HG03175 (cell line): ENCODE results near the gene TUT1.
"Not testable (repeated sequence)": the region's sequence is repeated elsewhere in the genome, so short reads cannot be mapped to it uniquely, and the experiment has no call there.

ENCODE experiments used
- ATAC-seq: cut with Tn5 transposase; IDR thresholded peaks from one replicate; pipeline ENCODE4 v1.9.1; 2021; ENCODE audit warnings: mild to moderate bottlenecking, moderate library complexity; ENCODE audit not compliant: unreplicated experiment

The TUT1 gene, protein sequence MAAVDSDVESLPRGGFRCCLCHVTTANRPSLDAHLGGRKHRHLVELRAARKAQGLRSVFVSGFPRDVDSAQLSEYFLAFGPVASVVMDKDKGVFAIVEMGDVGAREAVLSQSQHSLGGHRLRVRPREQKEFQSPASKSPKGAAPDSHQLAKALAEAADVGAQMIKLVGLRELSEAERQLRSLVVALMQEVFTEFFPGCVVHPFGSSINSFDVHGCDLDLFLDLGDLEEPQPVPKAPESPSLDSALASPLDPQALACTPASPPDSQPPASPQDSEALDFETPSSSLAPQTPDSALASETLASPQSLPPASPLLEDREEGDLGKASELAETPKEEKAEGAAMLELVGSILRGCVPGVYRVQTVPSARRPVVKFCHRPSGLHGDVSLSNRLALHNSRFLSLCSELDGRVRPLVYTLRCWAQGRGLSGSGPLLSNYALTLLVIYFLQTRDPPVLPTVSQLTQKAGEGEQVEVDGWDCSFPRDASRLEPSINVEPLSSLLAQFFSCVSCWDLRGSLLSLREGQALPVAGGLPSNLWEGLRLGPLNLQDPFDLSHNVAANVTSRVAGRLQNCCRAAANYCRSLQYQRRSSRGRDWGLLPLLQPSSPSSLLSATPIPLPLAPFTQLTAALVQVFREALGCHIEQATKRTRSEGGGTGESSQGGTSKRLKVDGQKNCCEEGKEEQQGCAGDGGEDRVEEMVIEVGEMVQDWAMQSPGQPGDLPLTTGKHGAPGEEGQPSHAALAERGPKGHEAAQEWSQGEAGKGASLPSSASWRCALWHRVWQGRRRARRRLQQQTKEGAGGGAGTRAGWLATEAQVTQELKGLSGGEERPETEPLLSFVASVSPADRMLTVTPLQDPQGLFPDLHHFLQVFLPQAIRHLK

DNA sequence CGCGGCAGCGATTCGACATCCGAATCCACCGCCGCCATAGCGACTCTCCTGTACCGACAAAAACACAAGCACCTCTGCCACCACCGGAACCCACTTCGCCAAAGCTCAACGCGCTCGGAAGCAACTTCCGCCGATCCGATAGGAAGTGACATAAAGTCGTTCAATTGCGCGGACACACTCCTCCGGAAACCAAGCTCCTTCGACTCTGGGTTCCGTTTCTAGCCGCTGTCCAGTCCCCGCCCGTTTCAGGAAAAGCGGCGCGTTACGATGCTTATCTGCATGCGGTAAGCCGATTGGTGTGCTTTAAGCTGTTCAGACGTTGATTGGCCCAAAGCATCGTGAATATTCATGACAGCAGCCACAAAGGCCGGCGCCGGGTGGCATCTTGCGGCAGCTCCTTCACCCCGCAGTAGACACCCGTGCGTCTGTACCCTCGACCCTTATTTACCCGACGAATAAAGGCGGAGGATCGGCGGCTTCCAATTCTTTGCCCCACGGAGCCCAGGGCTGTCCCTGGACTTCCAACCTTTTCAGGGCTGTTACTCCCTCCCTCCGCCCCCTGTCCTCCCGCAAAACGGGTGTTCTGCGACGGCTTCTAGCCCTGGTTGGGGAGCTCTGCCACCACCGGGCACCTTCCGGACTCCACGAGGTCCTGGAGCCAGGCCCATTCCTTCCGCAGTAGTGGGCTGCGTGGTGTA, at the start of gene TUT1:
TSS of gene TUT1 (minus strand) at position 76 of the 698 bp plus-strand sequence. CDS start at position 38, 38 bp downstream.
- ATAC-seq = peak; percentile 90

DNA sequence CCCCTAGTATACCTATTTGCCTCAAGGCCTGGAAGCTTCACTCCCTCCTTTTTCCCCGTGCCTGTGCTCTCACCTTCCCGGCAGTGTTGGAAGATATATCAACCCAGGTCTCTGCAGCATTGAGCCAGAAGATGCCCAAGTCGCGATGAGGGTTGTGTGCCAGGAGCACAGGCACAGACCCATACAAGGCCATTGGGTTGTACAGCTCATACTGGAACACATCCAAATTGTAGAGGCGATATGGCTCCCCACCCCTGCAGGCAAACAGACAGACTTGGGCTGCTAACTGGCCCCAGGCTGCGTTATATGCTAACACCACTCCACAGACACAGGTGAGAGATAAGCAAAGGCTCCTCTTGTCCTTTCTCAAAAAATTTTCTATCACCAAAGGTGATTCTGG, 41.2 kb upstream of the TUT1 start:
- no peak for ATAC-seq

DNA sequence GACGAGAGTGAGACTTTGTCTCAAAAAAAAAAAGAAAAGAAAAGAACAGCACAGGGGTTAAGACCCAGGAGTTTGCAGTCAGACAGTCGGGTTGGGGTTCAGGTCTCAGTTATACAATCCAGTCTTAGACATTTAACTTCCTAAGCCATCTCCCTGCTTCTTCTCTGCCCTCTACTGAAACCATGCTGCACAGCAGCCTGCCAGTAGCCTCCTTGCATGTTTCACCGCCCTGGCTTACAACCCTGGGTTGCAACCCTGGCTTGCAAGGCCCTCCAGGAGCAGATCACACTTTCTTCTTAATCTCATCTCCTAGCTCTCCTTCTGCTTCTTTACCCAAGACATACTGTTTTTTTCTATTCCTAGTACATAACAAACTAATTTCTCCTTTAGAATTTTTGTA, 36.4 kb upstream of the TUT1 start:
- ATAC-seq = no peak

DNA sequence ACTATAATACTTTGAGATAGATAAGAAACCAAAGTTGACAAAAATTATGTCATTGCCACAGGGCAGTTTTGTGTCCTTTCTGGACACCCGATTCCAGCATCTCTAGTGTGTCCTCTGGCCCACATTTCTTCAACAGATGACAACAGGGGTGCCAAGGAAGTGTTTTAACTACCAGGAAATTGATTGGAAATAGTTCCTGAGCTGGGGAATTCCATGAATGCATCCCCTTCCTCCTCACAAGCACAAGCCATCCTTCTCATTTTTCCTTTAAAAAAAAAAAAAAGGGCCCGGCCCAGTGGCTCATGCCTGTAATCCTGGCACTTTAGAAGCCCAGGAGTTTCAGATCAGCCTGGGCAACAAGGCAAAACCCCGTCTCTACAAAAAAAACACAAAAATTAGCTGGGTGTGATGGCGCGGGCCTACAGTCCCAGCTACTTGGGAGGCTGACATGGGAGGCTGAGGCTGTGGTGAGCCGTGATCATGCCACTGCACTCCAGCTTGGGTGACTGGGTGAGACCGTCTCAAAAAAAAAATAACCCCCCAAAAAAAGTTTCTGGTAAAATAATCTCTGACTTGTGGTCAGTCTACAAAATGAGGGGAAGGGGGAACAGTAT, 31.3 kb upstream of the TUT1 start:
- ATAC-seq = no peak

DNA sequence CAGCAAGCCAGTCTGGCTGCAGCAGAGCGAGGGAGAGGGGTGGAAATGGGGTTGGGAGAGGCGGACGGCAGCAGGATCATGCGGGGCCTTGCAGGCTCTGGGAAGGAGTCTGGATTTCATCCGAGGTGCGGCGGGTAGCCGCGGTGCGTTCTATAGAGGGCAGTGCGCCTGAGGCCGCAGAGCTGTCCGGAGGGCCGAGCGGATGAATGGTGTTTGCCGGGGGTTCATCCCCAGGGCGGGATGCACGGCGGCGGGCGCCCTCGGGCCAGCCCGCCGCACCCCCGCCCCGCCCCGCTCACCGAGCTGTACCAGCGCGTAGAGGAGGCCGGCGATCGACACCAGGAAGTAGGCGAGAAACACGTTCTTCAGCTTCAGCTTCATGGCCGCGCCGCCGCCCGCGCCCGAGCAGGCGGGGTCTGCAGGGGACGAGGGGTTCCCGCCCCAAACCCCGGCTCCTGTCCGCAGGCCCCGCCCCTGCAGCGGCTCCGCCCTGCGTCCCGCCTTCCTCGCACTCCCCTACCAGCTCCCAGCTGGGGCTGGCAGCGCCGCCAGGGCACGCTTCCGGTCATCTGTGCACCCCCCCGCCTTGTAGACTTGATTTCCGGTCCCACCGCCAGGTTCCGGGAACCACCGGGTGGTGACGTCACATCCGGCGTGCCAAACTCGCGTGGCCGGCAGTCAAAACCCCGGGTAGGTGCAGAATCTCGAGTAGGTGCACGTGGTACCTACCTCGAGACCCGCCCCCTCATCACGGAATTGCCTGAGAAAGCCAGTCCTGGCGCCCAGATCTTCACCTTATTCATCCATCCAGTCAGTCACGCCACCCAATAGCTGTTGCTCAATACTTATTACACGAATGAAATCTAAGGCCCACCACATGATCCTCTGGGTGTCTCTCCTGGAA, 30.5 kb upstream of the TUT1 start, which contains the start of gene B3GAT3:
TSS of gene B3GAT3 (minus strand) at position 420 of the 904 bp plus-strand sequence. CDS start at position 381, 39 bp downstream.
- ATAC-seq = peak; percentile 96

DNA sequence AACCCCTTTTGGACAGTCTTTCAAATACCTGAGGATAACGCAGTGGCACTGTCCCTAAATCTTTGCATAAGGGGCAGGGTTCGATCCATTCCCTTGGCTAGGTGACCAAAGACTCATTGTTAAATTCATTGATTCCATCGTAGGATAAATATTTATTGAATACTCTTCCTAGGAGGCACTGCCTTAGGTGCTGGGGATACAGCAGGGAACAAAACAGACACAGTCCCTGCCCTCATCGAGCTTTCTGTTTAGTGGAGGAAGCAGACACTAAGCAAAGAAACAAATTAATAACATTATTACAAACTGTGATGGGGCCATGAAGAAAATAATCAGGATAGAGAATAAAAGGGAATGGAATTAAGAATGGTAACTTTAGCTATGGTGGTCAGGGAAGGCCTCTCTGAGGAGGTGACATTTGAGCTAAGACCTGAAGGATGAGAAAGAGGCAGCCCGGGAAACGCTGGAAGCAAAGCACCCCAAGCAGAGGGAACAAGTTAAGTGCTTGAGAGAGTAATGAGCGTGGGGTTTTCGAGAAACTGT, 29.8 kb upstream of the TUT1 start:
- ATAC-seq = no peak

DNA sequence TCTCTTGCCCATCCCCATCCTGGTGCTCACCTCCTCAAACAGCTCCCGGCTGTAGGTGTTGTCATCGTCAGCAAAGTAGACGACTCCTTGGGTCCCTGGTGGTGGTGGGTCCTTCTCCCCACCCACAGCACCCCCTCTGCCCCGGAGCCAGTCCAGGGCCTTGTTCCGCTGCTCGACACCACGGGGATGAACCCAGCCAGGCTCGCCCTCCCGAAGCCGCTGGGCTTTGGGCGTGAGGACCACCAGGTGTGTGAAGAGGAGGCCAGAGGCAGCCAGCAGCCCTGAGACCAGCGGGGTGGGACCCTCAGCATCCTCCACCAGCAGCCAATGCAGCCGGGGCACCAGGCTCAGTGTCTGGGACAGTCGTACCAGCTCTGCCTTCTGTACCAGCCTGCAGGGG, 25.6 kb upstream of the TUT1 start:
- not testable (repeated sequence) for ATAC-seq

DNA sequence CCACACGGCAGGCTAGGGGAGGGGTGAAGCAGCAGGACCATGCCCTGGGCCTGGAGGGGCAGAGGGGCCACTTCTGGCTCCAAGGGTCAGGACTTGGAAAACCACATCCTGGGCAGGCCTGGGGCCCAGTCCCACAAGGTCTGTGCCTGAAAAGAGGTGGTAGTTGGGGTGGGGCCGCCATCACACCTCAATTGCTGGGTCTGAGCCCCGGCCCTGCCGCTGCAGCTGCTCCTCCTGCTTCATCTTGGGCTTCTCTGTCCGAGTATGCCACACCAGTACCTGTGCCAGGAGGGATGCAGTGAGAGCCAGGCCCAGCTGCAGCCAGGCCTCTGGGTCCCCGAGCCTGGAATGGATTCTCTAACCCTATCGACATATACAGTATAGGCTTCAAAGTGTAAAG, 24.2 kb upstream of the TUT1 start:
- no peak for ATAC-seq

DNA sequence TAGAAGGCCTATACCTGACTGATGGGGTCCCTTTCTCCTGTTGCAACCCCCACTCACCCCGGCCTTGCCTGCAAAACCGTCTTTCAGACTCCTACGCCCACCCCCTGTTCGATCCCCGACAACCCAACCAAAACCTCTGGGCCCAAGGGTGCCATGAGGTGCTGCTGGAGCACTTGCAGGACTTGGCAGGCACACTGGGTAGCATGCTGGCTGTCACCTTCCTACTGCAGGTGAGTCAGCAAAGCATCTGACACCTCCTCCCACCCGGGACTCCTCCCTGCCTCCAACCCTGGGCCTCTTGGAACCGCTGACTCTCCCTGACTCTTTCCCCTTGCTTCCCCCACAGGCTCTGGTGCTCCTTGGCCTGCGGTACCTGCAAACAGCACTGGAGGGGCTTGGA, 23.0 kb upstream of the TUT1 start:
- ATAC-seq = no peak

DNA sequence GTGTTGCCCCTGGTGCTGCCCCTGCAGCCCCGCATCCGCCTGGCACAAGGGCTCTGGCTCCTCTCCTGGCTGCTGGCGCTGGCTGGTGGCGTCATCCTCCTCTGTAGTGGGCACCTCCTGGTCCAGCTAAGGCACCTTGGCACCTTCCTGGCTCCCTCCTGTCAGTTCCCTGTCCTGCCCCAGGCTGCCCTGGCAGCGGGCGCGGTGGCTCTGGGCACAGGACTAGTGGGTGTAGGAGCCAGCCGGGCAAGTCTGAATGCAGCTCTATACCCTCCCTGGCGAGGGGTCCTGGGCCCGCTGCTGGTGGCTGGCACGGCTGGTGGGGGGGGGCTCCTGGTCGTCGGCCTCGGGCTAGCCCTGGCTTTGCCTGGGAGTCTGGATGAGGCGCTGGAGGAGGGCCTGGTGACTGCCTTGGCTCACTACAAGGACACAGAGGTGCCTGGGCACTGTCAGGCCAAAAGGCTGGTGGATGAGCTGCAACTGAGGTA, 22.0 kb upstream of the TUT1 start:
- ATAC-seq = no peak

DNA sequence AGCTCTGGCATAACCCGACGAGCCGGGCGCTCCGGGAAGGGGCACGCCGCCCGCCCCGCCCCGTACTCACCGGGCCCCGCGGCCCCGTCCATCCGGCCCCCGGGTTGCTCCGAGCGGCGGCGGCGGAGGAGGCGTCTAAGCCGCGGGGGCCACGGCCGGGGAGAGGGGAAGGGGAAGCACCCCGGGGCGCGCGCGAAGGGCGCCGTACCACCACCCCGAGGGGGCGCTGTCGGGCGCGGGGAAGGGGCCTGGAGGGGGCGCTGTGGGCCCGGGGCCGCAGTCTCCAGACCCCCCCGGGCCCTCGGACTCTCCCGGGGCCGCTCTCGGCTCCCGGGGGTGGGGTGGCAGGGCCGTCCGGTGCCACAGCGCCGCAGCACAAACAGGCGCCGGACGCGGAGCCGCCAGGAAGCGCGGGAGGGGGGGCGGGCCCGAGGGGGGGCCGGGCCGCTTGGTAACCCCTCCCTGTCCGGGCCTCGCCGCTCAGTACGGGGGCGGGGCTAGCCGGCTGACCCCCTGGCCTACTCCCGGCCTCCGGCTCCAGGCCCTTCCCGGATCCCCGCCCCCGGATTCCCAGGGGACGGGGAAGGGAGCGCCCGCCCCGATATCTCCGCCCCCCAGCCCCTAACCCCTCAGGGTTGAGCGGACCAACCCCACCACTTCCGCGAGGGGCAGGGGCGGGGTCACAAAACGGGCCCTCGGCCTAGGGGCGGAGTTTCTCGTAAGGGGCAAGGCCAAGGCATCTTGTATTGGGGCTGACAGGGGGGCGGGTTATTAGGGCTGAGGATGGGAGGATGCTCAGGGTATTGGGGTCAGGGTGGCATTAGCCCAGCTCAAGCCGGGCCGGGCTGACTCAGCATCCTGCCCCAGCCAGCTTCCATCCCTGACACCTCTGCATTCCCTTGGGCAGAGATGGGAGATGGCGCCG, 21.3 kb upstream of the TUT1 start, which contains the start of the genes EML3 and ROM1:
TSS of gene EML3 (minus strand) at position 410 of the 925 bp plus-strand sequence. CDS start at position 92, 318 bp downstream.
TSS of gene ROM1 (plus strand) at position 892 of the 925 bp plus-strand sequence. CDS start at position 917, 25 bp downstream.
- ATAC-seq = peak; percentile 77

DNA sequence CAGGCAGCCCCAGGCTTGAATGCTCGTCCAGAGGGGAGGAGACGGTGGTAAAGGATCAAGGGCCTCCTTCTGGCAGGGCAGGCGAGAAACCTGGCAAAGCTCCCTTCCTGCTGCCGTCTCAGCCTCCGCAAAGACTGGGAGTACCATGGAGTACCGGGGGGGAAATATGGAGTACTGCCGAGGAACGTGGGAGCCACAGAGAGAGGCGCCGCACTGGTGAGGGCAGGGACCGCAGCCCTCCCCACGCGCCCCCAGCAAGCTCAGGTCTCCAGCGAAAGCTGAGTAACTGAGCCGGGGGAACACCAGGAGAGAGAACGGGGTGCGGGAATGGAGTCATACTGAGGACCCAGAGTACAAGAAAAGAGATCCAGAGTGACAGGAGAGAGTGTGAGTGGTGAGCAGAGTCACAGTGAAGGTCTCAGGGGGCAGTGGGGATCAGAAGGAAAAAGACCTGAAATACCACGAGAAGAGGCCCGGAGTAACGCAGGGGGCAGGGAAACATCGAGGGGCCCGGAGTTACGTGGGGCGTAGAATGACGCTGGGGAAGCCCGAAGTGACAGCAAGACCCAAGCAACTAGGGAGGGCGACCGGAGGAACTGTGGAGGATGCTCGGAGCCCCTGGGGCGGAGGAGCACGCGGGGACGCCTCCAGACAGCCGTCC, 20.5 kb upstream of the TUT1 start:
- peak; percentile 29 for ATAC-seq

DNA sequence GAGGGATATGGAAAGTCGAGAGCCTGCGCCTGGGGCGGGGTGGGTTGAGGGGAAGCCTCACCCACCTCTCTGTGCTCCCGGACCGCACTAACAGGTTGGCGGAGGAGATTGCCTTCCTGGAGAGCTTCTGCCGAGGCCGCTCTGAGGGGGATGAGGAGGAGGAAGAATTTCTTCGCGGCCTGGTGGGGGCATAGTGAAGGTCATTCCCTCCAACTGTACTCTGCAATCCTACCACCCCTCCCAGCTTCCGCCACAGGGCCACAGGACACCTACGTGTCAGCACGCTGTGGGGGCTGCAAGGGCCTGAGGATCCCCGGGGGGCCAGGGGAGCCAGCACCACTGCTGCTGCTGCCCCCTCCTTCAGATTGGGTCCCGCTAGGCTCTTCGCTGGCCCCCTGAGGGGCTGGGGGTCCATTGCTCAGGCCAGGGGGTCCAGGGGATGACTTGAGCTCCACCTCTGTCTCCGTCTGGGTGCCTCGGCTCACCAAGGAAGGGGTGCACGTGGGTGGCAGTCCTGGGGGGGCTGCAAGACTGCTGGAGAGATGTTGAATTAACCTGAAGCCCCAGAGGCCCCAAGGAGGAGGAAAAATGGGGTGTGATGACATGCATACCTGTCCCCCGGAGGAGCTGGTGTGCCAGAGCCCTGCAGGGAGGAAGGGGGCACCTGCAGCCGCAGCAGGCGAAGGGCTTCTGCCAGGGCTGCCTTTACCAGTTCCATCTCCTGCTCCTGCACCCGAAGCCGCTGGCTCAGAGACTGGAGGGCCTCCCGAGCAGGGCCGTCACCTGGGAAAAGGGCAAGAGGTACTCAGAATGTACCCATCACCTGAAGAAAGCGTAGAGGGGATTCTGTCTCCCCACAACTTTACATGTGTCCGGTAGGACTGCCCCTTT, 19.7 kb upstream of the TUT1 start:
- no peak for ATAC-seq

DNA sequence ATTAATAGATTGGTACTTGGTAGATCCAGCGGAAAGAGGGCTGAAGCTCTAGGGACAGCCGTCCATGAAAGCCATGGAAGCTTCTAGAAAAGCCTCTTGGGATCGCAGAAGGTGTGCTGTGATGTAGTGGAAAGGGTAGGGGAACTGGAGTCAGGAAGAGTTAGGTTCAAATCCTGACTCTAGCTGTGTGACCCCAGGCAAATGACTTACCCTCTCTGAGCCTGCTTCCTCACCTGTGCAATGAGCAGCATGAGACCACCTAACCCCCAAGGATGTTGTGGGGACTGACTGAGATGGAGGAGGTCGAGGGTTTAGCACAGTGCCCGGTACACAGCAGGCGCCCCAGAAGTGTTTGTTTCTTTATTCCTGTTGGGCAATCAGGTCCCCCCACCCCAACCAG, 19.1 kb upstream of the TUT1 start:
- ATAC-seq = no peak

DNA sequence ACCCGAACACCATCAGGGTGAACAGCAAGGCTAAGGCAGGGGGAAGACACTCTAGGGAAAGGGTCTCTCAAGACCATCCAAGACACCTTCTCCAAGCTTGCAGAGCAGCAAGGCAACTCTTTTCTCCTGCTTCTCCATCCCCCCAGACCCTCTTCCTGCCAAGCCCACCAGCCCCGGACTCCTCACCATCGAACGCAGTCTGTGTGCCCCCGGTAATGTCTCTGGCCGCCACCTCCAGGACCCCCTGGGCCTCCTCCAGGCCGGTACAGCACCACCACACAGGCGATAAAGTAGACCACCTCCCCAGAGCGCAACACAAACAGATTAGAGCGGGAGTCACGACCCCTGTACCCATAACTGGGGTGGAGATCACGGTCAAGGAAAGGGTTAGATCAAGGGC, 17.5 kb upstream of the TUT1 start:
- ATAC-seq = no peak

DNA sequence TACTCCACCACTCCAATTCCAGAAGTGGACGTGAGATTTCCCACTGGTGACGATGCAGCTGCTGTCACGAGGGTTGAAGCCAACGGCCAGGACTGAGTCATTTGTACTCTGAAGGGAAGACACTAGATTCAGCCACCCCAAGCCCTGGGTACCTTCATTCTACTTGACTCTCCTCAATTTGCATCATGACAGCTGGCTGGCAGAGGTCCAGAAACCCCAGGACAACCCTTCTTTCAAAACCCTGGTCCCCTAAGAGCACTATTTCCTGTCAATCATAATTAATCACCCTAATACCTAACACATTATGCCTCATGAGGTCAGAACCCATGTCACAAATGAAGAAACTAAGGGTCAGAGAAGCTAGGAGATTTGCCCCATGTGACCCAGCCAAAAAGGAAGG, 16.4 kb upstream of the TUT1 start:
- ATAC-seq = no peak
